DMS53 (cell line): ENCODE measurements around the gene CSRNP2.
"Not testable (repeated sequence)": the region's sequence is repeated elsewhere in the genome, so short reads cannot be mapped to it uniquely, and the experiment has no call there.

ENCODE experiments used
- DNase-seq: peaks from one replicate; lab custom pipeline; 2025; lab: John Stamatoyannopoulos, UW

The CSRNP2 gene, protein sequence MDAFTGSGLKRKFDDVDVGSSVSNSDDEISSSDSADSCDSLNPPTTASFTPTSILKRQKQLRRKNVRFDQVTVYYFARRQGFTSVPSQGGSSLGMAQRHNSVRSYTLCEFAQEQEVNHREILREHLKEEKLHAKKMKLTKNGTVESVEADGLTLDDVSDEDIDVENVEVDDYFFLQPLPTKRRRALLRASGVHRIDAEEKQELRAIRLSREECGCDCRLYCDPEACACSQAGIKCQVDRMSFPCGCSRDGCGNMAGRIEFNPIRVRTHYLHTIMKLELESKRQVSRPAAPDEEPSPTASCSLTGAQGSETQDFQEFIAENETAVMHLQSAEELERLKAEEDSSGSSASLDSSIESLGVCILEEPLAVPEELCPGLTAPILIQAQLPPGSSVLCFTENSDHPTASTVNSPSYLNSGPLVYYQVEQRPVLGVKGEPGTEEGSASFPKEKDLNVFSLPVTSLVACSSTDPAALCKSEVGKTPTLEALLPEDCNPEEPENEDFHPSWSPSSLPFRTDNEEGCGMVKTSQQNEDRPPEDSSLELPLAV

DNA sequence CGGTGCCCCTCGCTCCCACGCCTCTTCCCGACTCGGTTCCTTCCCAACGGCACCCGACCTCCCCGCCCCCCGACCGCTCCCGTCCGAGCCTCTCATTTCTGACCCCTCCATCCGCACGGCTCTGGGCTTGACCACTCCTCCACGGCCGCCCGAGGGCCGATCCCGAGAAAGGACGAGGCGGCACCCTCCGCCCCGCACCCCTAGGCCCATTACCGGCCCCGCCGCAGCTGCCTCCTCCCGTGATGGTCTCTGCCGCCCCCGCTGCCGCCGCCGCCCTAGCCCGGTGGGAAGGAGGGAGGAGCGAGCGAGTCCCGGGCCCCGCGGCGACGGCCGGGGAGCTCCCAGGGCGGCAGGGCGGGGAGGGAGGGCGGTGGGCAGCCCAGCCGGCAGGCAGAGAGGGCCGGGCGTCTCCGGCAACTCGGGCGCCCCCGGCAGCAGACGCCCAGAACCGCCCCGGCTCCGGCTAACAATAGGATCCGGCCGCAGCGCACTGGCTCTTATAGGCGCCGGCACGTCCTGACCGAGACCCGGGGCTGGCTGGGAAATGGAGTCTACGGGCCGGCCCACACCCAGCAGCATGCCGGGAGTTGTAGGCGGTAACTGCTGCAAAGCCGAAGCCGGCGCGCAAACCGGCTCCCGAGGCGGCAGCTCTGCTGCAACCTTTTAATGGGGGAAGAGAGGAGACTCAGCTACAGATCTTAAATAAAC, at the start of gene CSRNP2:
Gene CSRNP2 (minus strand): TSS at position 471 of the 708 bp plus-strand sequence. CDS start 7,035 bp downstream, outside the sequence.
- peak; percentile 98 for DNase-seq

DNA sequence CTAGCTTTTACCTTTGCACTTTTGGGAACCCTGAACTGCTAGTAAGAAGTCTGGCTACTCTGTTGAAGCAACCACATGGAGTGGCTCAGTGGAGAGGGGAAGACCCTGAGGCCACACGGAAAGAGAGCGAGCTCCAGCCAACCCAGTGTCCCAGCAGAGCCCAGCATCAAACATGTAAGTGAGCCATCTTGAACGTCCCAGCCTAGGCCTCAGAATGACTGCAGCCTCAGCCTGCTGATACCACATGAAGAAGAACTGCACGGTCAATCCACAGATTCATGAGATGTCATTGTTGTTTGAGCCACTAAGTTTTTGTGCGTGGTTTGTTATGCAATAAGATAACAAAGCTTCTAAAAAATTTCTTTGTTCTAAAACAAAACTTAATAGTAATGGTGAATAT, 49.3 kb upstream of the CSRNP2 start:
- DNase-seq, result no peak

- DNase-seq, result no peak
Observed at GRCh38 chr12:51131745-51132521, 48.5 kb upstream of the CSRNP2 start.

- no peak for DNase-seq
Observed at GRCh38 chr12:51128919-51129318, 45.5 kb upstream of the CSRNP2 start.

DNA sequence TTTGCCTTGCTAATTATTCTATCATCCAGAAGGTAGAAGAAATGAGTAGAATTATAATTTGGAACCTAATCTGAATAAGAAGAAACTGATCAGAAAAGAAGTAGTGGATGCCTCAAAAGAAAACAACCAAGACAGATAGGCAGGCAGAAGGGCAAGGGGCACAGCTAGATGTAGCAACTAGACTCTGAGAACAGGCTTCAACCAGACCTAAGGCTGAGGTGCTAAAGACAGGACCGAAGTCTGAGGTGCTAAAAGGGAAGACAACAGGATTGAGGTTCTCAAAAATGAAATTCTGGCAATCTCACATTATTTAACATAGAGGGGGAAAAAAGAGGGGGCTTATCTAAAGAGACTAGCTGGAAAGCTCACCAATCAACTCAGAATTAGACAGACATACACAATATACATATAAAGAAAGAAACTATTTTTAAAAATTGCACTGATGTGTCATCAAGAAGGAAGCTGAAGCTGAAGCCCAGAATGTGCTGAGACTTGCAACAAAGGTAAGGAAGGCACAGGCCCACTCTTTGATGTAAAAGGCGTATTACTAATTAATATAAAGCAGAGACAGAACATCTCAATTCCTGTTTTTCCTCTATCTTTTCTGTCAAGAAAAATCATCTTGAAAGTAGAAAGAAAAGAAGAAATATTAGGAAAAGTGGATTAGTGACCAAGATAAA, 43.8 kb upstream of the CSRNP2 start:
- no peak for DNase-seq

- DNase-seq, result no peak
Observed at GRCh38 chr12:51126297-51126696, 42.9 kb upstream of the CSRNP2 start.

- DNase-seq, result no peak
Observed at GRCh38 chr12:51124504-51124903, 41.1 kb upstream of the CSRNP2 start.

- DNase-seq, result no peak
Observed at GRCh38 chr12:51122844-51123243, 39.4 kb upstream of the CSRNP2 start.

GRCh38 chr12:51118706-51119105, 35.3 kb upstream of the CSRNP2 start:
- DNase-seq, result no peak

DNA sequence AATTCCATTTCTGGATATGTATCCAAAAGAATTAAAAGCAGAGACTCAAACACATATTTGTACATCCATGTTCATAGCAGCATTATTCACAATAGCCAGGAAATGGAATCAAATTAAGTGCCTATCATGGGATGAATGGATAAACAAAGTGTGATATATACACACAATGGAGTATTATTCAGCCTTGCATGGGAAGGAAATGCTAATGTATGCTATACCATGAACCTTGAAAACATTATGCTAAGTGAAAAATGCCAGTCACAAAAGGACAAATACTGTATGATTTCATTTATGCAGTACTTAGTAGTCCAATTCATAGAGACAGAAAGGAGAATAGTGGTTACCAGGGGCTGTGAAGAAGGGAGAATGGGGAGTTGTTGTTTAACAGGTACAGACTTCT, 32.1 kb upstream of the CSRNP2 start:
- DNase-seq, result no peak

GRCh38 chr12:51108136-51108535, 24.7 kb upstream of the CSRNP2 start:
- DNase-seq, result no peak

DNA sequence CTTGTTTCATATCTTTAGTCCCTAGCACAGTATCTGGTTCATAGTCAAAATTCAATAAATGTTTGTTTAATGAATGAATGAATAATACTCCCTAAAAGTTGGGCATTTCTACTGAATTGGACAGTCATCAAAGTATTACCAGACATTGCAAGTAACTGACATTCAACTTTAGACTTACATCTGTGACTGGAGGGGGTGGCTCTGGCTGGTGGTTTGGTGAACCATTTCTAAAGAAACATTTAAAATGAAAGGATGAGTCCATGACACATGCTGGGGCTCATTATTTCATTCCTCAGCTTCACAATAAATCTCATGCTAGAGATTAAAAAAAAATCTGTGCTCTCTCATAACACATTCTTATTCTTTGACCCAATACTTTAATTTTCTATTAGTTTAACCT, 20.6 kb upstream of the CSRNP2 start:
- DNase-seq, result no peak

- no peak for DNase-seq
Observed at GRCh38 chr12:51098611-51099010, 15.2 kb upstream of the CSRNP2 start.

- DNase-seq, result no peak
Observed at GRCh38 chr12:51090705-51091229, 7.4 kb upstream of the CSRNP2 start.

GRCh38 chr12:51087818-51088217, 4.4 kb upstream of the CSRNP2 start:
- no peak for DNase-seq

- no peak for DNase-seq
Observed at GRCh38 chr12:51086933-51087332, 3.5 kb upstream of the CSRNP2 start.

DNA sequence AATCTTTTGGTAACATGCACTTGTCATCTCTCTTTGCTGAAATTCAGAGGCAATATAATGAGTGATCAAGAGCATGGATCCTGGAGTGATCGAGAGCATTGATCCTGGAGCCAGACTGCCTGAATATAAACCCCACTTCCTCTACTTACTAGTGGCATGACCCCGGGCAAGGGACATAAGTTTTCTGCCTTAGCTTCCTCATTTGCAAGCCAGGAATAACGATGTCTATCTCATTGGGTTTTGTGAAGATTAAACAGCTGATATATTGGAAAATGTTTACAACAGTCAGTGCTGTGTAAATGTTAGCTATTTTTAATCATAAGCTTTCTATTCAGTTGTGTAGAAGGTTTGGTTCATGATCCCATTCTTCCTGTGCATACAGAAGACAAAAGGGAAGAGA, 2.4 kb upstream of the CSRNP2 start:
- DNase-seq, result no peak

DNA sequence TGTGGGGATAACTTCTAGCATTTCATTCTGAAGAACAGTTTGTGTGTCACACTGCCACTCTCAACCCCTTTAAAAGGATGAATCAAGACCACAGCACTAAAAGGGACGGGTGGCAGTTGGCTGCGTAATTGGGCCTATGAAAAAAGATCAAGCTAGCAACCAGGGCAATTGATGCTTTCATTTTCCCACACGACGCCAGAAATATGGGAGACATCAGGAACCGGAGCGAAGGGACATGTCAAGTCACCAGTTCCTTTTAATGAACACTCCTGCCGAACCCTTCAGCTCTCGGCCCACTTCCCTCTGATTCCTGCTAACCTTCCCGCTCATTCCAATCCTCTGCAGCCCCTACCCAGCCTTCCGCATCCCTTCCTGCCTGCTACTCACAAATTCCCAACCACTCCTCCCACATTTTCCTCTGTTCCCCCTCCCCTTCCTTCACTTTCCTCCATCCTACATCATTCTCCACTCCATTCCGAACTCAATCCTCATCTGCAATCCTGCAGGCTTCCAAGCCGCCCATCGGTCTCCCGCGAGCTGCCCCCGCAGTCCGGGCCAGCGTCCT, 753 bp downstream of the CSRNP2 start:
- peak; percentile 58 for DNase-seq

GRCh38 chr12:51081421-51081820, 2.0 kb downstream of the CSRNP2 start:
- DNase-seq, result no peak

DNA sequence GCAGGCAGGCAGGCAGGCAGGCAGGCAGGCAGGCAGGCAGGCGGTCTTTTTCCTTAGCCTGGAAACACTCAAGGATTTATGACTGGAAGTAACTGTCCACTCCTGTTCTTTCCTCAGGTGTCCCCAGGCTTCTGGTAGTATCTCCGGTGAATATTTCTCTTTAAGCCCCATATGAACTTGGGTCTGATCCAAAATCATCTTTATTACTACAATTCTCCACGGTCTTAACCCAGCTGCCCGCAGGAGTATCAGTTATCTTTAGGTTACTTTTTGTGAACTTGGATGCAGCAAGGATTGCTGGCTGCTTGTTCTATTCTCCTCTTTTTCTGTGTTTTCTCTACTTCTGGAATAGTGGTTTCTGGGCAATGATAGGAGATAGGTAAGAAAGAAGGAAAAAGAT, 3.3 kb downstream of the CSRNP2 start:
- no peak for DNase-seq

DNA sequence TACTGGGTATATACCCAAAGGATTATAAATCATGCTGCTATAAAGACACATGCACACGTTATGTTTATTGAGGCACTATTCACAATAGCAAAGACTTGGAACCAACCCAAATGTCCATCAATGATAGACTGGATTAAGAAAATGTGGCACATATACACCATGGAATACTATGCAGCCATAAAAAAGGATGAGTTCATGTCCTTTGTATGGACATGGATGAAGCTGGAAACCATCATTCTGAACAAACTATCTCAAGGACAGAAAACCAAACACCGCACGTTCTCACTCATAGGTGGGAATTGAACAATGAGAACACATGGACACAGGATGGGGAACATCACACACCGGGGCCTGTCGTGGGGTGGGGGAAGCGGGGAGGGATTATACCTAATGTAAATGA, 4.5 kb downstream of the CSRNP2 start:
- not testable (repeated sequence) for DNase-seq
